ENCODE data around the gene NPC1L1.

The NPC1L1 gene

GRCh38 chr7:44539669-44540506, 1.2 kb downstream of the NPC1L1 start:
- no peak overlapping the region for H3K4me3 ChIP-seq (ENCODE audit: low read length)
- peaks cover 13% of the 10 kb centered on the region for H3K27me3 ChIP-seq (ENCODE audit: control insufficient read depth, insufficient read depth, low read length)
- no peaks in the 10 kb centered on the region for H3K9me3 ChIP-seq (replicated peaks; ENCODE audit: low read length)
- H3K9ac ChIP-seq (ENCODE audit: low read depth, low read length) = no peak overlapping the region
- peaks cover 5% of the 10 kb centered on the region for H3K4me1 ChIP-seq (ENCODE audit: control insufficient read depth, insufficient read depth, low read length)
- no peak overlapping the region for H3K4me2 ChIP-seq (ENCODE audit: low read length)
- H3K36me3 ChIP-seq (ENCODE audit: insufficient read depth, low read length) = no peaks in the 10 kb centered on the region

GRCh38 chr7:44538798-44539668, 2.1 kb downstream of the NPC1L1 start:
- peaks cover 5% of the 10 kb centered on the region for H3K4me1 ChIP-seq (ENCODE audit: control insufficient read depth, insufficient read depth, low read length)
- H3K9me3 ChIP-seq (replicated peaks; ENCODE audit: low read length) = no peaks in the 10 kb centered on the region
- peaks cover 13% of the 10 kb centered on the region for H3K27me3 ChIP-seq (ENCODE audit: control insufficient read depth, insufficient read depth, low read length)
- no peak overlapping the region for H3K4me3 ChIP-seq (ENCODE audit: low read length)
- no peaks in the 10 kb centered on the region for H3K36me3 ChIP-seq (ENCODE audit: insufficient read depth, low read length)
- no peak overlapping the region for H3K4me2 ChIP-seq (ENCODE audit: low read length)
- no peak overlapping the region for H3K9ac ChIP-seq (ENCODE audit: low read depth, low read length)

GRCh38 chr7:44538093-44538797, 2.9 kb downstream of the NPC1L1 start:
- Histone ChIP-seq H3K27me3 (ENCODE audit: control insufficient read depth, insufficient read depth, low read length) (peaks cover 13% of the 10 kb centered on the region), H3K4me3 (ENCODE audit: low read length) (no peak overlapping the region), H3K9me3 (replicated peaks; ENCODE audit: low read length) (no peaks in the 10 kb centered on the region), H3K4me2 (ENCODE audit: low read length) (no peak overlapping the region), H3K4me1 (ENCODE audit: control insufficient read depth, insufficient read depth, low read length) (peaks cover 5% of the 10 kb centered on the region), H3K36me3 (ENCODE audit: insufficient read depth, low read length) (no peaks in the 10 kb centered on the region), H3K9ac (ENCODE audit: low read depth, low read length) (no peak overlapping the region)

GRCh38 chr7:44537442-44537841, 3.7 kb downstream of the NPC1L1 start:
- peaks cover 13% of the 10 kb centered on the region for H3K27me3 ChIP-seq (ENCODE audit: control insufficient read depth, insufficient read depth, low read length)
- no peaks in the 10 kb centered on the region for H3K36me3 ChIP-seq (ENCODE audit: insufficient read depth, low read length)
- H3K9ac ChIP-seq (ENCODE audit: low read depth, low read length) = no peak overlapping the region
- H3K9me3 ChIP-seq (replicated peaks; ENCODE audit: low read length) = no peaks in the 10 kb centered on the region
- no peak overlapping the region for H3K4me2 ChIP-seq (ENCODE audit: low read length)
- H3K4me3 ChIP-seq (ENCODE audit: low read length) = no peak overlapping the region
- no peaks in the 10 kb centered on the region for H3K4me1 ChIP-seq (ENCODE audit: control insufficient read depth, insufficient read depth, low read length)

GRCh38 chr7:44536090-44536489, 5.0 kb downstream of the NPC1L1 start:
- no peak overlapping the region for H3K9ac ChIP-seq (ENCODE audit: low read depth, low read length)
- no peak overlapping the region for H3K4me2 ChIP-seq (ENCODE audit: low read length)
- H3K27me3 ChIP-seq (ENCODE audit: control insufficient read depth, insufficient read depth, low read length) = peaks cover 16% of the 10 kb centered on the region
- no peak overlapping the region for H3K4me3 ChIP-seq (ENCODE audit: low read length)
- no peaks in the 10 kb centered on the region for H3K4me1 ChIP-seq (ENCODE audit: control insufficient read depth, insufficient read depth, low read length)
- H3K9me3 ChIP-seq (replicated peaks; ENCODE audit: low read length) = no peaks in the 10 kb centered on the region
- no peaks in the 10 kb centered on the region for H3K36me3 ChIP-seq (ENCODE audit: insufficient read depth, low read length)

- peaks cover 16% of the 10 kb centered on the region for H3K27me3 ChIP-seq (ENCODE audit: control insufficient read depth, insufficient read depth, low read length)
- no peak overlapping the region for H3K4me2 ChIP-seq (ENCODE audit: low read length)
- no peaks in the 10 kb centered on the region for H3K36me3 ChIP-seq (ENCODE audit: insufficient read depth, low read length)
- H3K9me3 ChIP-seq (replicated peaks; ENCODE audit: low read length) = no peaks in the 10 kb centered on the region
- no peaks in the 10 kb centered on the region for H3K4me1 ChIP-seq (ENCODE audit: control insufficient read depth, insufficient read depth, low read length)
- no peak overlapping the region for H3K9ac ChIP-seq (ENCODE audit: low read depth, low read length)
- no peak overlapping the region for H3K4me3 ChIP-seq (ENCODE audit: low read length)
Measured at GRCh38 chr7:44535348-44536064, 5.6 kb downstream of the NPC1L1 start.

GRCh38 chr7:44534501-44534900, 6.6 kb downstream of the NPC1L1 start:
- Histone ChIP-seq H3K27me3 (ENCODE audit: control insufficient read depth, insufficient read depth, low read length) (peaks cover 12% of the 10 kb centered on the region), H3K9me3 (replicated peaks; ENCODE audit: low read length) (no peaks in the 10 kb centered on the region), H3K36me3 (ENCODE audit: insufficient read depth, low read length) (no peaks in the 10 kb centered on the region), H3K4me1 (ENCODE audit: control insufficient read depth, insufficient read depth, low read length) (no peaks in the 10 kb centered on the region), H3K4me3 (ENCODE audit: low read length) (no peak overlapping the region), H3K4me2 (ENCODE audit: low read length) (no peak overlapping the region), H3K9ac (ENCODE audit: low read depth, low read length) (no peak overlapping the region)

GRCh38 chr7:44534087-44534486, 7.0 kb downstream of the NPC1L1 start:
- peaks cover 12% of the 10 kb centered on the region for H3K27me3 ChIP-seq (ENCODE audit: control insufficient read depth, insufficient read depth, low read length)
- H3K4me2 ChIP-seq (ENCODE audit: low read length) = no peak overlapping the region
- no peaks in the 10 kb centered on the region for H3K9me3 ChIP-seq (replicated peaks; ENCODE audit: low read length)
- no peak overlapping the region for H3K9ac ChIP-seq (ENCODE audit: low read depth, low read length)
- H3K36me3 ChIP-seq (ENCODE audit: insufficient read depth, low read length) = no peaks in the 10 kb centered on the region
- H3K4me3 ChIP-seq (ENCODE audit: low read length) = no peak overlapping the region
- H3K4me1 ChIP-seq (ENCODE audit: control insufficient read depth, insufficient read depth, low read length) = no peaks in the 10 kb centered on the region

- no peaks in the 10 kb centered on the region for H3K9me3 ChIP-seq (replicated peaks; ENCODE audit: low read length)
- H3K36me3 ChIP-seq (ENCODE audit: insufficient read depth, low read length) = no peaks in the 10 kb centered on the region
- H3K27me3 ChIP-seq (ENCODE audit: control insufficient read depth, insufficient read depth, low read length) = peaks cover 12% of the 10 kb centered on the region
- H3K4me2 ChIP-seq (ENCODE audit: low read length) = no peak overlapping the region
- no peak overlapping the region for H3K9ac ChIP-seq (ENCODE audit: low read depth, low read length)
- no peak overlapping the region for H3K4me3 ChIP-seq (ENCODE audit: low read length)
- no peaks in the 10 kb centered on the region for H3K4me1 ChIP-seq (ENCODE audit: control insufficient read depth, insufficient read depth, low read length)
Measured at GRCh38 chr7:44533301-44534055, 7.7 kb downstream of the NPC1L1 start.

GRCh38 chr7:44531421-44532380, 9.4 kb downstream of the NPC1L1 start:
- no peak overlapping the region for H3K4me2 ChIP-seq (ENCODE audit: low read length)
- H3K4me1 ChIP-seq (ENCODE audit: control insufficient read depth, insufficient read depth, low read length) = no peaks in the 10 kb centered on the region
- peaks cover 8% of the 10 kb centered on the region for H3K27me3 ChIP-seq (ENCODE audit: control insufficient read depth, insufficient read depth, low read length)
- H3K9ac ChIP-seq (ENCODE audit: low read depth, low read length) = no peak overlapping the region
- no peaks in the 10 kb centered on the region for H3K9me3 ChIP-seq (replicated peaks; ENCODE audit: low read length)
- no peak overlapping the region for H3K4me3 ChIP-seq (ENCODE audit: low read length)
- H3K36me3 ChIP-seq (ENCODE audit: insufficient read depth, low read length) = no peaks in the 10 kb centered on the region
